Psoas muscle (tissue), 8 donors: ENCODE results near the gene OR6C68. TPM values are rescaled to one million over a fixed set of nuclear protein-coding genes. Genes with fewer than 3 reads are reported as not detected.
"Not testable (repeated sequence)": the region's sequence is repeated elsewhere in the genome, so short reads cannot be mapped to it uniquely, and the experiment has no call there.

Source experiments
- ATAC-seq, 4 donors: fragments of 200-7000 bp; cut with Tn5 transposase; one replicate each; pipeline ENCODE4 v1.9.1; 2020; ENCODE audit warnings: moderate library complexity in 3 of 4, mild to moderate bottlenecking in 2 of 4
- DNase-seq, 2 donors: peaks; one replicate each; pipeline ENCODE4 v3.0.0-alpha.2; 2020
- H3K27ac ChIP-seq: fragments of 200-600 bp; one replicate; pipeline ENCODE4 v1.8.0; 2022
- H3K27me3 ChIP-seq, 3 donors: fragments of 200-600 bp in 1 of 3; one replicate each; pipeline versions ENCODE4 v1.6.1 to v1.8.0; 2013 to 2022; ENCODE audit warnings: low read length in 2 of 3, mild to moderate bottlenecking in 2 of 3, moderate library complexity in 1 of 3; ENCODE audit not compliant: insufficient read depth in 3 of 3
- H3K36me3 ChIP-seq, 2 donors: fragments of 200-600 bp in 1 of 2; one replicate each; pipeline versions ENCODE4 v1.6.1 to v1.8.0; 2013 to 2022; ENCODE audit warnings: low read depth in 1 of 2, mild to moderate bottlenecking in 1 of 2, moderate library complexity in 1 of 2; ENCODE audit not compliant: insufficient read depth in 1 of 2
- H3K4me1 ChIP-seq: fragments of 200-600 bp; one replicate; pipeline ENCODE4 v1.8.0; 2022
- H3K4me3 ChIP-seq: fragments of 200-600 bp; one replicate; pipeline ENCODE4 v1.8.0; 2022; ENCODE audit warnings: mild to moderate bottlenecking
- H3K9me3 ChIP-seq: fragments of 200-600 bp; one replicate; pipeline ENCODE4 v1.8.0; 2022
- WGBS, 3 donors: extraction: QIAGEN DNeasy Blood & Tissue Kit; methylation state at CpG; one replicate each; pipeline versions ENCODE4 v1.1.6 to v1.1.7; 2013; 5-methylcytosine and 5-hydroxymethylcytosine counted together
- intact Hi-C, 2 donors: fragments of 100-400 bp; cut with DNase I; formaldehyde crosslinking; loops; one replicate each; pipeline versions ENCODE4 v1.11.0 to v1.14.2; 2022
- long read RNA-seq, 2 donors: library from polyadenylated mRNA; unstranded; transcript quantifications; one replicate each; pipeline ENCODE4 v2.0.0, GENCODE V29; 2021
- polyA plus RNA-seq, 3 donors: library from polyadenylated mRNA; stranded (reverse); fragments of 200-250 nt; gene quantifications; one replicate each; pipeline ENCODE4 v1.2.3, GENCODE V29; 2013
- total RNA-seq, 4 donors: library from RNA; stranded (reverse); fragmentation: NEBNext Ultra II Directional in 2 of 4; extraction: Animal tissue kit (Norgen Biotek cat#: 25700) in 2 of 4; gene quantifications; one replicate each; pipeline versions ENCODE4 v1.2.1 to v1.2.4, GENCODE V29; 2021 to 2023
- TF ChIP-seq, protein P1 (sequence below): fragments of 200-600 bp; IDR thresholded peaks from one replicate; pipeline ENCODE4 v1.8.0; 2022; ENCODE audit warnings: antibody characterized with exemption
- donor health status: healthy with polysubstance abuse.
- donor health status: DM: no; HTN: no; CAD: no; lungs with moderate emphysema.
- donor health status: Bipolar disorder and iron deficiency.
- donor health status: healthy.
- donor health status: DM: yes; HTN: yes; CAD: no.
- donor health status: DM: no; HTN: no; CAD: no.
- donor health status: DM: no; HTN: no; CAD: no.
- donor health status: DM: yes; HTN: yes; CAD: no.

OR6C68 gene
- total RNA-seq (not detected), polyA plus RNA-seq (not detected)
- long read RNA-seq, donor 1 = 0 reads
- long read RNA-seq, donor 2 = 0 reads

GRCh38 chr12:55492078-55492477 lies at the start of gene OR6C68:
OR6C68 (plus strand) TSS chr12:55492378; CDS start chr12:55492378, 0 bp downstream.
- no peaks in the 10 kb centered on the region for H3K9me3 ChIP-seq
- no peaks in the 10 kb centered on the region for H3K4me1 ChIP-seq
- 56 to 72% (median 60%) methylated on average over 2 of the region's 2 CpGs for WGBS, 3 donors
- TF ChIP-seq, protein P1, sequence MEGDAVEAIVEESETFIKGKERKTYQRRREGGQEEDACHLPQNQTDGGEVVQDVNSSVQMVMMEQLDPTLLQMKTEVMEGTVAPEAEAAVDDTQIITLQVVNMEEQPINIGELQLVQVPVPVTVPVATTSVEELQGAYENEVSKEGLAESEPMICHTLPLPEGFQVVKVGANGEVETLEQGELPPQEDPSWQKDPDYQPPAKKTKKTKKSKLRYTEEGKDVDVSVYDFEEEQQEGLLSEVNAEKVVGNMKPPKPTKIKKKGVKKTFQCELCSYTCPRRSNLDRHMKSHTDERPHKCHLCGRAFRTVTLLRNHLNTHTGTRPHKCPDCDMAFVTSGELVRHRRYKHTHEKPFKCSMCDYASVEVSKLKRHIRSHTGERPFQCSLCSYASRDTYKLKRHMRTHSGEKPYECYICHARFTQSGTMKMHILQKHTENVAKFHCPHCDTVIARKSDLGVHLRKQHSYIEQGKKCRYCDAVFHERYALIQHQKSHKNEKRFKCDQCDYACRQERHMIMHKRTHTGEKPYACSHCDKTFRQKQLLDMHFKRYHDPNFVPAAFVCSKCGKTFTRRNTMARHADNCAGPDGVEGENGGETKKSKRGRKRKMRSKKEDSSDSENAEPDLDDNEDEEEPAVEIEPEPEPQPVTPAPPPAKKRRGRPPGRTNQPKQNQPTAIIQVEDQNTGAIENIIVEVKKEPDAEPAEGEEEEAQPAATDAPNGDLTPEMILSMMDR = no peak
- H3K4me3 ChIP-seq = no peak within 1 kb of the TSS
- DNase-seq (no peak), ATAC-seq (no peak)
- H3K27me3 ChIP-seq = no peaks in the 10 kb centered on the region
- intact Hi-C loops = no loop called here
- H3K27ac ChIP-seq = no peak within 1 kb of the TSS
- H3K36me3 ChIP-seq = no peaks in the 10 kb centered on the region

GRCh38 chr12:55443776-55444175 lies 48.4 kb upstream of the OR6C68 start, which contains the start of gene OR6C2:
OR6C2 (plus strand) TSS chr12:55444076; CDS start chr12:55452214, 8,138 bp downstream.
- 57 to 64% (median 62%) methylated on average over 2 of the region's 2 CpGs for WGBS, 3 donors
- DNase-seq = no peak
- H3K36me3 ChIP-seq = no peaks in the 10 kb centered on the region
- no peaks in the 10 kb centered on the region for H3K27me3 ChIP-seq
- no peak within 1 kb of the TSS for H3K27ac ChIP-seq
- intact Hi-C loops = no loop called here
- no peak within 1 kb of the TSS for H3K4me3 ChIP-seq
- no peaks in the 10 kb centered on the region for H3K4me1 ChIP-seq
- TF ChIP-seq, protein P1 = no peak
- peaks cover 6% of the 10 kb centered on the region for H3K9me3 ChIP-seq
- ATAC-seq = no peak

DNA sequence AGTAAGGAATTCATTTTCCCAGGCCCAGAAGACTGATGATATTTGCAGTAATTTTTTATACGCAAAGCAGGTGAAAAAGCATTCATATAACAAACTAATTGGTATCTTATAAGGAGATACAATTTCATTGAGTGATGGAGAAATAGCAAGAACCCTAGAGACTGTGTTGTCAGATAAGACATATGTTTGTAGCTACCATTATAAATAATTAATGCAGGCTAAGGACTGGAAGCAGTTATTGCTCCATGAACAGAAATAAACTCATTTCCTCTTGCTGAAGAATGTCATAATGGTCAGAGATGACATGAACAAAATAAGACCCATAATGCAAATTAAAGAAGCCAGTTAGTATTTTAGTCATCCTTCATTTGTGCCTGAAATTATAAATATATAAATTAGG lies 46.8 kb upstream of the OR6C68 start:
- WGBS, 3 donors = 98 to 100% (median 99%) methylated on average over 1 of the region's 1 CpG

GRCh38 chr12:55446326-55446725 lies 45.9 kb upstream of the OR6C68 start:
- ATAC-seq = no peak
- H3K27me3 ChIP-seq = no peaks in the 10 kb centered on the region
- H3K4me3 ChIP-seq = no peak overlapping the region
- TF ChIP-seq, protein P1 = no peak
- H3K27ac ChIP-seq = no peak overlapping the region
- intact Hi-C loops = no loop called here
- peaks cover 2% of the 10 kb centered on the region for H3K9me3 ChIP-seq
- 76 to 84% (median 82%) methylated on average over 5 of the region's 5 CpGs for WGBS, 3 donors
- no peaks in the 10 kb centered on the region for H3K4me1 ChIP-seq
- no peaks in the 10 kb centered on the region for H3K36me3 ChIP-seq
- no peak for DNase-seq

More for the DNA sequence above, 46.8 kb upstream of the OR6C68 start:
- no peaks in the 10 kb centered on the region for H3K36me3 ChIP-seq
- H3K9me3 ChIP-seq = peaks cover 6% of the 10 kb centered on the region
- no peak for ATAC-seq
- no peak for DNase-seq
- H3K27ac ChIP-seq = no peak overlapping the region
- no peaks in the 10 kb centered on the region for H3K27me3 ChIP-seq
- intact Hi-C loops = no loop called here
- TF ChIP-seq, protein P1 = no peak
- H3K4me3 ChIP-seq = no peak overlapping the region
- H3K4me1 ChIP-seq = no peaks in the 10 kb centered on the region

DNA sequence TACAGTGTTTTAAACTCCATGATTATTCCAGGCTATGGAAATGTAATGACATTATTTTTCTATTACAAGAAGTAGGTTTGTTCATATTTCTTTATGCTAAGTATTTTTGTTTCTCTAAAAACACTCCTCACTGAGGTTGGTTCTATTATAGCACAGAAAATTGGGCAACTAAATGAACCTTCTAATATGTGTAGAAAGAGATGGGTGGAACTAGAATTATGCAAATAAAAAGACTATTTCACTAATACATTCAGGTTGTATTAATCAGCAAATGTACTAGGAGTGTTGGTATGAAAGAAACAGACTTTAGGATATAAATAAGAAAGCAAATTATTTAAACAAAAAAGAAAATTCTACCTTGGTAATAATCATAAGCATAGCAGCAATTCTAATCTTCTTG lies 43.4 kb upstream of the OR6C68 start:
- intact Hi-C loops = no loop called here
- no peak for ATAC-seq

GRCh38 chr12:55464926-55465325 lies 27.3 kb upstream of the OR6C68 start:
- DNase-seq, ATAC-seq, H3K4me1 ChIP-seq, H3K27ac ChIP-seq, H3K36me3 ChIP-seq, intact Hi-C loops, H3K4me3 ChIP-seq, H3K27me3 ChIP-seq, H3K9me3 ChIP-seq: not testable (repeated sequence)
- whole genome bisulfite sequencing, 3 donors = 92 to 100% (median 97%) methylated on average over 1 of the region's 1 CpG

More for the DNA sequence above, 43.4 kb upstream of the OR6C68 start:
- no peak for DNase-seq
- Histone ChIP-seq H3K27me3 (no peaks in the 10 kb centered on the region), H3K36me3 (no peaks in the 10 kb centered on the region), H3K27ac (no peak overlapping the region), H3K9me3 (no peaks in the 10 kb centered on the region), H3K4me3 (no peak overlapping the region), H3K4me1 (no peaks in the 10 kb centered on the region)
- TF ChIP-seq, protein P1 = no peak
